Ammon's horn (tissue), 1 donor: ENCODE results near the gene CREB3.
A peak's percentile ranks its signal among the peaks of the same experiment; 100 is the strongest.

Source experiments
- DNase-seq: peaks from one replicate; pipeline ENCODE4 v3.0.0-alpha.2; 2016; ENCODE audit warnings: low spot score

CREB3 gene, protein sequence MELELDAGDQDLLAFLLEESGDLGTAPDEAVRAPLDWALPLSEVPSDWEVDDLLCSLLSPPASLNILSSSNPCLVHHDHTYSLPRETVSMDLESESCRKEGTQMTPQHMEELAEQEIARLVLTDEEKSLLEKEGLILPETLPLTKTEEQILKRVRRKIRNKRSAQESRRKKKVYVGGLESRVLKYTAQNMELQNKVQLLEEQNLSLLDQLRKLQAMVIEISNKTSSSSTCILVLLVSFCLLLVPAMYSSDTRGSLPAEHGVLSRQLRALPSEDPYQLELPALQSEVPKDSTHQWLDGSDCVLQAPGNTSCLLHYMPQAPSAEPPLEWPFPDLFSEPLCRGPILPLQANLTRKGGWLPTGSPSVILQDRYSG

DNA sequence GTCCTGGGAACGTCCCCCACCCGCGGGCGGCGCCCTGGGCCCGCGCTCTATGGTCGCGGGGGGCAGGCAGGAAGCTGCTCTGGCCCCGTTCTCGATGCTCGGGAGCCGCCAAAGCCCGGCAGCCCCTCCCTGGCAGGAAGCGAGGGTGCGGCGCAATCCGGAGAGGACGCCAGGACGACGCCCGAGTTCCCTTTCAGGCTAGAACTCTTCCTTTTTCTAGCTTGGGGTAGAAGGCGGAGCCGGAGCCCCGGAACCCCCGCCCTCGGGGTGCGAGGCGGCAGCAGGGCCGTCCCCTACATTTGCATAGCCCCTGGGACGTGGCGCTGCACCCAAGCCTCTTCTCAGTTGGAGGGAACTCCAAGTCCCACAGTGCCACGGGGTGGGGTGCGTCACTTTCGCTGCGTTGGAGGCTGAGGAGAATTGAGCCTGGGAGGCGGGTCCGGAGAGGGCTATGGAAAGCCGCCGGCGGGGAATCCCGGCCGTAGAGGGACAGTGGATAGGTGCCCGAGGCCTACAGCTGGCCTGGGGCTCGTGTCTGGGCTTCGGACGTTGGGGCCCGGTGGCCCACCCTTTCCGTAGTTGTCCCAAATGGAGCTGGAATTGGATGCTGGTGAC lies at the start of gene CREB3, which contains the start of gene TLN1:
Gene CREB3 (plus strand): TSS at position 482 of the 615 bp plus-strand sequence. CDS start 107 bp downstream, at position 589.
Gene TLN1 (minus strand): TSS at position 11 of the 615 bp plus-strand sequence. CDS start 6,501 bp downstream, outside the sequence.
- DNase-seq, result peak; percentile 99

DNA sequence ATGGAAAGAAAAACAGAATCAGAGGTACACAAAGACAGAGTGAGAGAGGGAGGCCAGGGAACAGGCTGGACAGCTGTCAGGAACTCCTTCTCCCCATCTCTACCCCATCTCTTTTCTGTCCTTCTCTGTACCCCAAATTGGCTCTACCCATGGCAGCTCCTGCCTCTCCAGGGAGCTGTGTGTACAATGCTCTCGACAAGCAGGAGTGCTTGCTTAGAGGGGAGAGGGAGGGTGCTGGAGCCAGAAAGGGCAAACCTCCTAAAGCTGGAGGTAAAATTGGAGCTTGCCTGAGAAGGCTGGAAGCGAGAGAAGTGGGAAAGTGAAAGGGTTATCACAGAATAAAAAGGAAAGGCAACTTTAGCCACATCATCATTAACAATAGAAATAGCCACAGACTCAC lies 49.1 kb upstream of the CREB3 start:
- no peak for DNase-seq

DNA sequence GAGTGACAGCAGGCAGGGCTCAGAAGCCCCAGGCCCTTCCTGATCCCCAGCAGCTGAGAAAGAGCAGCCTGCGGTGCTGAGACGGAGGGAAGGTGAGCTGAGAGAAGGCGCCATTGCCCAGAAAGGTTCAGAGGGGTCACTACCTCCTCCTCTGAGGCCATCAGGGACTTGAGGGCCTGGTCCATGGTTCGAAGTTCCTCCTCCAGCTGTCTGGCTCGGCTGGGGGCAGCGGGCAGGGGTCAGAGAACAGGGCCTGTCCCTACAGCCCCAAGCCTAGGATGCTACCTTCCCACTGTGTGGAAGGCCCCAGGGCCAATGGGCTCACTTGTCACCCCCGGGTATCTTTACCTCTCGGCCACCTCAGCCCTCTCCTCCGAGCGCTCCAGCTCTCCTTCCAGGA lies 47.5 kb upstream of the CREB3 start:
- no peak for DNase-seq

DNA sequence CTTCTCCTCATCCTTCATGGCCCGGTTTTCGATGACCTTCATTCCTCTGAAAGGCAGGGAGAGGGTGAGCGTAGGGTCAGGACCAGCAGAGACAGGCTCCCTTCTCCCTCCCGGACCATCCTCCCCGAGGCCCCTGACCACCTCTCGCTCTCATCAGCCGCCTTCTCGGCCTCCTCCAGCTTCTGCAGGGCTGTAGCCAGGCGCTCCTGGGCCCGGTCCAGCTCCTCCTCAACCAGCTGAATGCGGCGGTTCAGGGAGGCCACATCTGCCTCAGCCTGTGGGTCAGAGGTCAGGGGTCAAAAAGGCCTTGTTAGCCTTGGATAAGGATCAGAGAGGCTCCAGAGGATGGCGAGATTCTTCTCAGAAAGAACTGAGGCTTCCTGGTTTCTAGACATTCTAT lies 47.0 kb upstream of the CREB3 start:
- no peak for DNase-seq

DNA sequence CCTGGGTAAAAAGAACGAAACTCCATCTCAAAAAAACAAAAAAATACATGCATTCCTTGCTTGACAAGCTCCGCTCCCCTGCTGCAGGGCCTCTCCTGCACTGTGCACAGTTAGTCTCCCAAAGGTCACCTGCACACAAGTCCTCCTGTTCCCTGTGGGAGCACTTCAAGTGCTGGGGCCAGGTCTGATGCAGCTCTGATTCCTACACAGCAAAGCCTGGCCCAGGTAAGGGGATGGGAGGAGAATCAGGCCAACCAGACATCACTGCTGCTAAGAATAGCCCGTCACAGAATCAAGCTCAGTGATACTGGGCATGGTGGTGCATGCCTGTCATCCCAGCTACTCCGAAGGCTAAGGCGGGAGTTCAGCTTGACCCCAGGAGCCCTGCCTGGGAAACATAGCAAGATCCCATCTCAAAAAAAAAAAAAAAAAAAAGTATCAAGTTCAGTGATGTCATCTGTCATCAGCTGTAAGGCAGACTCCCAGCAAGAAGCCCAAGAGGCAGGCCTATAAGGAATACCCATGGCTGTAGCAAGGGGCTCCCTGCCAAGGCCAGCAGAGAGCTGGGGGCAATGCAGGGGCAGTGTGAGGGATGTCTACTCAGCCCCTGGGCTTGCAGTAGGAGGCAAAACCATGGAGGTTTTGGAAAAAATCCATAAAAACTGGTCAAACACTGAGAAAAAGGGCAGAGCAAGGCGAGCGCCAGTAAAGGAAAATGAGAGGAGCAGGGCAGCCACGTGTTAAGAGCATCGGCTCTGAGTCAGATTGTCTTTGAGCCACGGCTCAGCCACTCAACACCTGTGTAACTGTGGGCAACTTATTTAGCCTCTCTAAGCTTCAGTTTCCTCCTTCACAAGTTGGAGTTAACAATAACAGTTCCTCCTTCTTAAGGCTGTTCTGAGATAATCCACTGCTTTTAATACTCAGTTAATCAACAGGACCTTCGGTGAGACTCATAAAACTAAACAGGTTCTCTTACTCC lies 46.0 kb upstream of the CREB3 start:
- DNase-seq, result no peak

DNA sequence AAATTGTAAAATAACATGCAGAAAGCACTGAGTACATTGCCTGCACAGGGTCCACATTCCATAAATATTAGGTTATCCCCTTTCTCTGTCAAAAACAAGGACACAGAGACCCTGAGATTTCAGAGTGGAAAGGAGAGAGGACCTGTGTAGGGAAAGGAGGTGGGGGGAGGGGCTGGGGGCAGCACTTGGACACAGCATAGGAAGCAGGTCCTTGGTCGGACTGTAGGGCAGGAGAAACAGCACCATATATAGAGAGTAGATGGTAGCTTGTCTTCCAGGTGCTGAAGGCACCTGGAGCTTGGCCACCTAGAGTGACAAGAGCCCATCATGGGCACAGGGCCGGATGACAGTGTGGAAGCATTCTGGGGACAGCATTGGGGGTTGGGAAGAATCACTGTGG lies 45.2 kb upstream of the CREB3 start:
- no peak for DNase-seq

DNA sequence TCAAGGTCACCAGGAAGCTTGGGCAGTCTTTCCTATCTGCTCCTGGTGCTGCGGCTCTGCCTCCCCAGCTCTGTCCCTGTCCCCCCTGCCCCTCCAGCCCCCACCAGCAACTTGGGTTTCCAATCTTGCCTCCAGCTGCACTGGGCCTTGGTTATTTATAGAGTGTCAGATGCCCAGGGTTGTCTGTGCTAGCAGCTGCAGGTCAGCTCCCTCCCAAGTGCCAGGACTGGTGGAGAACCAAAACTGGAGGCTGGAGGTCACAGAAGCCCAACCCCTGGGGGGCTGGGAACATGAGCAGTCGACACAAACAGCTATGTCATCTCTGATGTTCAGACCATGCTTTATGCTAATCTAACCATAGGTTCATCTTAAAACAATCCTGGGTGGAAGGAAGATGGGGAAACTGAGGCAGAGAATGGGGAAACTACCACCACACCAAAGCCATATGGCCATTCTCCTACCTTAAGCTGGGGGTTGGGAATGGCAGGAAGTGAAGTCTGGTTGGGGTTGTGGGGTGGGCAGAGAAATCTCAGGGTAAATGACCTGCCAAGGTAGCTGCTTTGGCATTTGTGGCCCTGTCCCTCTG lies 44.4 kb upstream of the CREB3 start:
- DNase-seq, result no peak

DNA sequence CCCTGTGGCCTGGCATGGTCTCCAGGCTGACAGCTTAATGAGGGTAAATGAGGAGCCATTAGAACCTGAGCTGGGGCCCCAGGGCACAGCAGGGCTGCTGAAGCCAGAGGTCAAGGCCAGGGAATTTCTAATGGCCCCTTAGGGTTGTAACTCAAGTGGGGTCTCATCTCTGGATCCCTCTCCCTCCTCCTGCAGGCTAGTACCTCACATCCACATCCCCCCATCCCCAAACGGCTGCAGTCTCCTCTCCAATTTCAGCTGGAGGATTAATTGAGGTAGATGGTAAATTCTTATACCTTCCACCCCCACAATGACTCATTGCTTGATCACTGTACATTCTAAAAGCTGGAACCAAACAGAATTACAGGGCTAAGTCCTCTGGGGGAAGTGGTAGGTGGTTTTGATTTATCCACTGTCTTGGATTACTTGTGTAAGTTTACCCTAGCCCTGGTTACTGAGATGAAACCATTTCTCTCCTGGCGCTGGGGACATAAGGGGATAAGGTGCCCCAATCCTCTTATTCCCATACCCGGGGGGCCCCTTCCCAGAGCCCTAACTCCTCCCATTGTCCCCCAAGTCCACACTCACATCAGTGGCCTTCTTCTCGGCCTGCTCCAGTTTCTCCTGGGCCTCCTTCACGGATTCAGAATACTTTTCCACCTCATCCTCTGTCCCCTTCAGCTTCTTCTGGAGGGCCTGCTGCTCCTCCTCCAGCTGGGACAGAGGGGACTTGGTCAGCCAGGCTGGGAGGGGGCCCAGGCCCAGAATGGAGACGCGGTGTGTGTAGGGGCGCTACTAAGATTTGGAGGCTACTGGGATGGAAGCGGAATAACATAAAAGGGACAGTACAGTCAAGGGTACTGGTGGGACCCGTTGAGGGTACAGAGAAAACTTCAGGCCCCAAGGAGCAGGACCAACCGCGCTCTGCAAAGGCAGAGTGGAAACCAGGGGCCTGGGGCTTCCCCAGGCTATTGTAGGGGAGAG lies 43.6 kb upstream of the CREB3 start:
- no peak for DNase-seq

DNA sequence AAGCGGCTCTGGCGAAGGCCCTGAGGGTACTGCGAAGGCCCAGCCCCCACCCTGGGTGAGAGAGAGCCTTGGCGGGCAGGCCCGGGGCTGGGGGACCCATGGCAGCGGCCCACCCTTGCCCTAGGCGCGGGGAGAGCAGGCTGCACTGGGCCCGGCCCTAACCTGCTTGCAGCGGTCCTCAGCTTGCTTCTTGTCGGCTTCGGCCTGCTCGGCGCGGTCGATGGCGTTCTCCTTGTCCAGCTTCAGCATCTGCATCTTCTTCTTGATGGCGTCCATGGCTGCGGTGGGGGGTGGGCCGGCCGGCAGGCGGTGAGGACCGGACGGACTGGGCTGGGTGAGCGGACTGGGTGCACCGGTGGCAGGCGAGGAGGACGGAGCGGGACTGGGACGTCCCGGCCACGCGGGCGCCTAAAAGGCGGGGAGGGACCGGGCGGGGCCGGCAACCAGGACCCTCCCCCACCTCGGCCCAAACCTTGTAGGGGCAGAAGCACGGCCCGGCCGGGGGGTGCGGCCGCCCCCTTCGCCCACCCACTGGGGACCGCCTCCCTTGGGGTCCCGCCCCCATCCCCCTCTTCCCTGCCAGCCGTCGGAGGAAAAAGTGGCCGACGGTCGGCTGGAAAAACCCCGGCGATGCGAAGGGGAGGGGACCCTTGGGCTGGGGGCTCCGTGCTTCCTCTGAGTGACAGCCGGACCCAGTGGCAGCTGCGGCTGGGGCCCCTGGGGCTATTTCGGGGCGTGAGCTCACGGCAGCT lies 42.7 kb upstream of the CREB3 start, which contains the start of gene TPM2:
Gene TPM2 (minus strand): TSS at position 384 of the 752 bp plus-strand sequence. CDS start 108 bp downstream, at position 276.
- DNase-seq, result no peak

DNA sequence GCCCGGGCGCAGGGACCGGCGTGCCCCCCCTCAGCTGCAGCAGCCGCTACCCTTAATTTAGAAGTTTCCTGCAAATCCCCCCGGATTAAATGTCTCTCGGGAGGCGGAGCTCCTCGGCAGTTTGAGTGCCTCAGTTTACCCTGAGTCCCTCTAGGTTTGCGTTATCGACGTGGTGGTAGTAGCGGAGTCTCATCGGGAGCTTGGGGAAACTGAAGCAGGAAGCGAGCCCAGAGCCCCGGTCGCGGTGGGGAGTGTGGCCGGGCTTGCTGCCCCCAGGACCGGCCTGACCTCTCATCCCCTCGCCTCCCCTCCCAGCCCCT lies 42.2 kb upstream of the CREB3 start:
- no peak for DNase-seq

DNA sequence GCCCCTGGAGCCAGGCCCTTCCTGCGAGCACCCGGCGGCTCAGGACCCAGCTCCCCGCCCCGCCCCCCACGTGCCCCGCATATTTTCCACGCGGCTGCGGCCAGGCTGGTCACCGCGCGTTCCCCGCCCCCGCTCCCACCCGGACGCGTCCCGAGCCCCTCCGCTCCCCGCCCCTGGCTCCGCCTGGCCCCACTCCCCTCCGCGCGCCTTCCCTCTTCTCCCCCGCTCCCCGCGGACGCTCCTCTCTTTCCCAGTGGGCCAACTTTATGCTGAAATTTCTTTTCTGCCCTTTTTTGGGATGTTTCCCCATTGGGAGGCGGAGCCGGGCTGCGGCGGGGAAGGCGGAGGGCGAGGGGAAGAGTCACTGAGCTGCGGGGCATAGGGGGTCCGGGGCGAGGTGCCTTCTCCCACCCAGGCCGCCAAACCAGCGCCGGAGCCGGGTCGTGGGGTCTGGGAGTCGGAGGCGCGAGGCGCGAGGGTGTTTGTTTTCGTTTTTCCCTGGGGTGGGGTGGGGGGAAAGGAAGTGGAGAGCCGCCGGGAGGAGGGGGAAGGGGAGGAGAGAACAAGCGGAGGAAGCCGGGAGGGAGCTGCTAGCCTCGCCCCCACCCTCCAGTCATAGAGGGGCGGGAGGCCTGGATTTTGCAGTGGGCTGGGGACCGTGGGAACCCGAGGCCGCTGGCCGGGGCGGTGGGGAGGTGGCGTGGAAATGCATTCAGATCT lies 41.7 kb upstream of the CREB3 start:
- peak; percentile 65 for DNase-seq

DNA sequence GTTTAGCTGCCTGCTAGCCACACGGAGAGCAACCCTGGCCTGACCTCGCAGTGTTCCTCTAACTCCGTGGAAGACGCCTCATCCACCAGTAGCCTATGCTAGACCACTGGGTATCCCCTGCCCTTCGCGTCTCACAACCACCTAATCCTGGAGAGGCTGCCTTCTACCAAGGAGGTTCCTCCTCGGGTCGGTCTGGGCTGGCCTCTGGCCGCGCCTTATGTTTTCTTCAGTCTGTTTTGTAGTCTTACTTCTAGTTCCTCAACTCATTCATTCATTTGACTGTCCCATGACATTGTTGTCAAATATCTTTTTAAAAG lies 41.2 kb upstream of the CREB3 start:
- DNase-seq, result no peak

DNA sequence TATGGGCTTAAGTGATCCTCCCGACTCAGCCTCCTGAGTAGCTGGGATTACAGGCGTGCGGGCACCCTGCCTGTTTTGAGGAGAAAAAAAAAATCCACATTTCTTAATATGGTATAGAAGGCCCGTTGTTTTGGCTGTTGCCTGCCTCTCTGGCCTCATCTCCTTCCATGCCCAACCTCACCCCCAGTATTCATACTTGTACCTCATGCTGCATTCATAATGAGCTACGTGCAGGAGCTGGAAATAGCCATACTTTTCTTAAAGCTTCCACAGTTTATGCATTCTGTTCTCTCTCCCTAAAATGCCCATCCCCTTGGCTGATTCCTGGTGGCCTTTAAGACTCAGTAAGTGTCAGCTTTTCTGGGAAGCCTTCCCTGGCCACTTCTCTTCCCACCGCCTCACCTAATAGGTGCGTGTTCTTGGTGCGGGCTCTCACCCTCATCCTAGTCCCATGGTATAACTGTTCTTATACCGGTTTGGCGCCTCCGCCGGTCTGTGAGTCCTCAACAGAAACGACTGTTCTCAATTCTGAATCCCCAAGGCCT lies 40.6 kb upstream of the CREB3 start:
- DNase-seq, result no peak

DNA sequence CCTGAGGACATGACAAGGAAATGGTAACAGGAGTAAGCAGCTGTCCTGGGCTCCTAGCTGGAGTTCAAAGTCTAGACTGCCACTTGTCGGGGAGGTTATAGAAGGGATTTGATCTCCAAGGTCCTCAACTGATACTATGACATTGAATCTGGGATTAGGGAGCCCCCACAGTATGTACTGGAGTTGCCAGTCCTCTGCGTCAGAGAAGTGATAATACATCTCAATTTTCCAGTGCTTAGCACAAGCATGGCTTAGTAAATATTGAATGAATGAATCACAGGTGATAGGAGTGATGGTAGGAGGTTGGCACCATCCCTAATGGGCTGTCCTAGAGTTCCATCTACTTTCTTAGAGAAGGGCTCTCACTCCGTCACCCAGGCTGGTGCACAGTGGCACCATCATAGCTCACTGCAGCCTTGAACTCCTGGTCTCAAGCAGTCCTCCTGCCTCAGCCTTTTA lies 36.5 kb upstream of the CREB3 start:
- DNase-seq, result no peak

DNA sequence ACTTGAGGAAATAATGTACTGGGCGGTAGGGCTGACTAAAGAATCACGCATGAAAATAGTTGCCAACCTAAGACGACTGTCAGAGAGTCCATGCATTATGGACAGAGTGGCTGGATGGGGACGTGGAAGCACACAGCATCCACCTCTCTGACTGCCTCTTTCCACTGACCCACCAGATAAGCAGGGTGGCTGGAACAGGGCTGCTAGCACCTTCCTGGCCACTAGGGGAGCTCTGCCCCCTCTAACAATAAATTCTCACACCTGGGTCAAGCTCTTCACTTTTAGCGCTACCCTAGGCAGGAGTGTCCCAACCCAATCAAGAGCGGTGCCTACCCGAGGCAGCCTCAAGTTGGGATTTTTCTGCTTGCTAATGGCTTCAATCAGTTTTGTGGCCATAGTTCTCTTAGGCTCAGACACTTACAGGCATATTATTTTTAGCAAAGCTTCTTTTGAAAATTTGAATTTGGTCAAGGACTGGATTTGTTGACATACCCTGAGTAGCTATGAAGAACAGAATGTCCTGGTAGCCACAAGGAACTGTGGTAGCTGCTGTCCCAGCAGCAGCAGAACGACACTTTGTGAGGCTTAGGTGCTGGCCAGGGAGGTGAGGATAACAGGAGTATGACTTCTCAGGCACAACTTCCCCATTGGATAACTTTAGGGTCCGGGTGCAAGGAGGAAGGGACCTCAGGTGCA lies 35.8 kb upstream of the CREB3 start:
- DNase-seq, result peak; percentile 59

DNA sequence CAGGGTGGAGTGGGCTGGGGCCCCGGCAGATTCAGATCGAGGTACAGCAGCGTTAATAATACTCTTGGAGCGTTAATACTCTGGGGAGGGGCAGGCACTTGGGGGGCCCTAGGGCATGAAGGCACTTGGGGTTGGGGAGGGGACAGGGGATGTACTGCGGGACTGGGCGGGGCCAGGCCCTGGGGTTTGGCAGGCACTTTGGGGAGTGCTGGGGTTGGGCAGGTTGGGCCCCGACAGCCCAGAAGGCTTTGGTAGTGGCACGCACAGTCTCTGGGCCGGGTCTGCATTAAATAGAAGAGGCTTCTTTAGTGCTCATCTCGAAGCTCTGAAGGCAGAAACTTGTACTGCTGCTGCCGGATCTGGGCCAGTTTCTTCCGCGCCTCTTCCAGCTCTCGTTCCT lies 35.0 kb upstream of the CREB3 start:
- DNase-seq, result no peak

DNA sequence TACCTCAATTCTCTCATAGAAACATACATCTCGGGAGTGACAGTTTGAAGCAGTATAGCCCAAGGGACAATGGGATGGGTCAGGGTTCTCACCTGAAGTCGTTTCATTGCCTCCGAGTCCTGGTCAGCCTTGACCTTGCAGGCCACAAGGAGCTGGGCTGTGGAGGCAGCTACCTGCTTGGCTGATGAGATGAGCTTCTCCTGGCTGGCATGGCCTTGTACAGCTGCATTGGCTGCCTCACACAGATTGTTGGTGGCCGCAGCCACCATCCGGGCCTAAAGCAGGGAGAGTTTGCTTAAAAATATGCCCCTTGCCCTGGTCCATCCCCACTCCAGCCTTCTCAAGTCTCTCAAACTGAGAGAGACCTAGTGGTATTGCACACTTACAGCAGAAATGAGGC lies 34.2 kb upstream of the CREB3 start:
- no peak for DNase-seq

DNA sequence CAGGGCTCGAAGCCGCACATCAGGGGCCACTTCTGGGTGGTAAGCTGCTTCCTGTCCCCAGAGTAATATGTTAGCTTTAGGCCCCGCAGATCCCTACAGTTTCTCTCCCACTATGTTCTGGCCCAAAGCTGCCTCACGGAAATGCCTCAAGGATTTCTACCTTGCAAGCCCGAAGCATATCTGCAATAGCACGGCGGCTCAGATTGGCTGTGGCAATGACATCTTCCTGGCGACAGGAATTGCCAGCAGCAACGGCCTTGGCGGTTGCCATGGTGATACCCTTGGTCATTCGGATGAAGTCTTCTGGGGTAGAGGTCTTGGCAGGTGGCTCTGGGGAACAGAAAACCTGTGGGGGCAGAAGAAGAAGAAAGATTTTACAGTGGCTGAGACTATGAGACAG lies 32.4 kb upstream of the CREB3 start:
- DNase-seq, result no peak

DNA sequence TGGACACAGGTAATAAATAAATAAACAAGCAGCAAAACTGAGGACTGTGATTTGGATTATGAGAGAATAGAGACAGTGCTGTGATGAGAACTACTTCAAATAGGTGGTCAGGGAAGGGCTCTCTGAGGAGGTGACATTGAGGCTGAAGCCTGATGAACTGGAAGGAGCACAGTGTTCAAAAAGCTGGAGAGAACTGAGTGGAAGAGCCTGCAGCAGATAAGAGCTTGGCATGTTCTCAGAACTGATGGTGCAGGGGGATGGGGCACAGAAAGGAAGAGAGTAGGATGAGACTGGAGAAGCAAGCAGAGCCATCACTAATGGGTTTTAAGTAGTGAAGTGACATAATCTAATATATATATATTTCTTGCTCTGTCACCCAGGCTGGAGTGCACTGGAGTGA lies 31.5 kb upstream of the CREB3 start:
- no peak for DNase-seq
